Measurements from ENCODE around the gene GOSR1.
"Not testable (repeated sequence)": the region's sequence is repeated elsewhere in the genome, so short reads cannot be mapped to it uniquely, and the experiment has no call there.

Gene GOSR1

GRCh38 chr17:30477083-30477773 lies at the start of gene GOSR1:
Gene GOSR1 (plus strand): TSS chr17:30477408. CDS start chr17:30477434, 26 bp downstream.
- DNase-seq (ENCODE audit: low spot score) = peak; percentile 99

DNA sequence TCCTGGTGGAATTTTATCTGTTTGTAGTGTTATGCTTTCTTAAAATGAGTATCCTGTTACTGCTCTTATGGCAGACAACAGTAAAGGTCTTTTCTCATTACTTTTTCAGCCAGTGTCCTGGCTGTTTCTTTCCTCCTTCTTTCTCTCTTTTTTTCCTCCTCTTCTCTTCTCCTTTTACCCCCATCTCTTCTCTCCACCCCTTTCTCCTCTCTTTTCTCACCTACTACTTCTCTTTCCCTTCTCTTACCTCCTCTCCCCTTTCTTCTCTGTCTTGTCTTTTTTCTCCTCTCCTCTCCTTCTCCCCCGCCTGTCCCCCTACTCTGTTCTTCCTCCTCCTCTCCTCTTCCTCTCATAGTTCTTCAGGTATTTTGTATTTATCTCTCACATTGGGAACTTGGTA lies 49.6 kb upstream of the GOSR1 start:
- DNase-seq (ENCODE audit: low spot score) = no peak

DNA sequence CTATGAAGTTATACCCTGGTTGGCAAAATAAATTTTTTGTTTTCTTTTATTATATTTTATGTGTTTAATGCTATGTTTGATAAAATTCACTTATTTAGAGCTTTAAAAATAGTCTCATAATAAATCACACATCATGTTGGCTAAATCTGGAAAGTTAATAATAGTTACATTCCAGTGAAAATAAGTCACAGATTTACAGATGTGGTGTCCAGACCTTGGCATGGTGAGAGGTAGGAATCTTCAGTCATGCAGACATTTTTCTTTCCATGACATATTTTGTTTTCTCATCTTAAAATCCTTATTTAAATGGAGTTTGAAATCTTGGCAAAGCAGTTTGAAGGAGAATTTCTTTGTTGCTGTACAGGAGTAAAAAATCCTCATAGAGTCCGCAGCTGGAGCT lies 48.1 kb upstream of the GOSR1 start:
- no peak for DNase-seq (ENCODE audit: low spot score)

DNA sequence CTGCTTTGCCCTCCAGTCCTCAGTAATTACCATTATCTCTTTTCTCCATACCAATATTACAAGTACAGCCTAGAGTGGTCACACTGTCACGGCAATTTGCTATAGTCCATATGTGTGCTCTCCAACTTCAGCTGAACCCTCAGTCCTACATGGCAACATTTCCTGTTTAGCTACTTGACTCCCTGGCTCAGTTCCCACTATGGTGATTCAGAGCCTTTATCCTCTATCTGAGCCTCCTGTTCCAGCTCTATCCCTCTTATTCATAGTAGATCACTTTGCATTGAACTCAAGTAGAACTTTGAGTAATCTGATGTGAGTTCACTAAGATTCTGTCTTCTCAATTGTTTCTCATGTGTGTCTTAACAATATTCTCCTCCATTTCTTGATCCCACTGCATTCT lies 43.7 kb upstream of the GOSR1 start:
- DNase-seq (ENCODE audit: low spot score) = peak; percentile 2

GRCh38 chr17:30436729-30437128 lies 40.5 kb upstream of the GOSR1 start:
- DNase-seq (ENCODE audit: low spot score) = no peak

- DNase-seq (ENCODE audit: low spot score) = no peak
Observed at GRCh38 chr17:30443721-30444120, 33.5 kb upstream of the GOSR1 start.

DNA sequence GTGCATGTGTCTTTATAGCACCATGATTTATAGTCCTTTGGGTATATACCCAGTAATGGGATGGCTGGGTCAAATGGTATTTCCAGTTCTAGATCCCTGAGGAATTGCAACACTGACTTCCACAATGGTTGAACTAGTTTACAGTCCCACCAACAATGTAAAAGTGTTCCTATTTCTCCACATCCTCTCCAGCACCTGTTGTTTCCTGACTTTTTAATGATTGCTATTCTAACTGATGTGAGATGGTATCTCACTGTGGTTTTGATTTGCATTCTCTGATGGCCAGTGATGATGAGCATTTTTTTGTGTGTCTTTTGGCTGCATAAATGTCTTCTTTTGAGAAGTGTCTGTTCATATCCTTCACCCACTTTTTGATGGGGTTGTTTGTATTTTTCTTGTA lies 30.6 kb upstream of the GOSR1 start:
- DNase-seq (ENCODE audit: low spot score) = not testable (repeated sequence)

GRCh38 chr17:30449480-30449879 lies 27.7 kb upstream of the GOSR1 start:
- DNase-seq (ENCODE audit: low spot score) = peak; percentile 85

GRCh38 chr17:30450125-30451027 lies 26.8 kb upstream of the GOSR1 start:
- DNase-seq (ENCODE audit: low spot score) = no peak

GRCh38 chr17:30454635-30455034 lies 22.6 kb upstream of the GOSR1 start:
- DNase-seq (ENCODE audit: low spot score) = no peak

DNA sequence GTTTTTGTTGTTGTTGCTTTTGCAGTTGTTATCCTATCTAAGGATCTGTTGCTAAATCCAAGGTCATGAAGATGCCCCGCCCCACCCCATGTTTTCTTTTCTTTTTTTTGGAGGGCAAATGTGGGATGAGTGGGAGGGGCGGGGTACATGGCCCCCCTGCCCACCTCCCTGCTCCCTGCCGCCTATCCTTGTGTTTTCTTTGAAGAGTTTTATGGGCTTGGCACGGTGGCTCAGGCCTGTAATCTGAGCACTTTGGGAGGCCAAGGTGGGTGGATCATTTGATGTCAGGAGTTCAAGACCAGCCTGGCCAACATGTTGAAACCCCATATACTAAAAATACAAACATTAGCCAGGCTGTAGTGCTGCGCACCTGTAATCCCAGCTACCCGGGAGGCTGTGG lies 18.8 kb upstream of the GOSR1 start:
- DNase-seq (ENCODE audit: low spot score) = no peak

DNA sequence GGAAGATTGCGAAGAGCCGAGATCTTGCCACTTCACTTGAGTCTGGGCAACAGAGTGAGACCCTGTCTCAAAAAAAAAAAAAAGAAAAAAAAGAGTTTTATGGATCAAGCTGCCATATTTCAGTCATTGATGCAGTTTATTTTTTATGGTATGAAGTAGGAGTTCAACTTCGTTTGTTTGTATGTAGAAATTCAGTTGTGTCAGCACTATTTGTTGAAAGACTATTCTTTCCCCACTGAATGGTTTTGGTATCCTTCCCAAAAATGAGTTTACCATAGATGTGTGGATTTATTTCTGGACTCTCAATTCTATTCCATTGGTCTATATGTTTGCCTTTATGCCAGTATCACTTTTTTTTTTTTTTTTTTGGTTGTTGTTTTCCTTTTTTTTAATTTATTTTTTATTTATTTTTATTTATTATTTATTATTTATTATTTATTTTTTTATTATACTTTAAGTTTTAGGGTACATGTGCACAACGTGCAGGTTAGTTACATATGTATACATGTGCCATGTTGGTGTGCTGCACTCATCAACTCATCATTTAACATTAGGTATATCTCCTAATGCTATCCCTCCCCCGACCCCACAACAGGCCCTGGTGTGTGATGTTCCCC lies 18.3 kb upstream of the GOSR1 start:
- DNase-seq (ENCODE audit: low spot score) = not testable (repeated sequence)

- no peak for DNase-seq (ENCODE audit: low spot score)
Observed at GRCh38 chr17:30468465-30468864, 8.7 kb upstream of the GOSR1 start.

DNA sequence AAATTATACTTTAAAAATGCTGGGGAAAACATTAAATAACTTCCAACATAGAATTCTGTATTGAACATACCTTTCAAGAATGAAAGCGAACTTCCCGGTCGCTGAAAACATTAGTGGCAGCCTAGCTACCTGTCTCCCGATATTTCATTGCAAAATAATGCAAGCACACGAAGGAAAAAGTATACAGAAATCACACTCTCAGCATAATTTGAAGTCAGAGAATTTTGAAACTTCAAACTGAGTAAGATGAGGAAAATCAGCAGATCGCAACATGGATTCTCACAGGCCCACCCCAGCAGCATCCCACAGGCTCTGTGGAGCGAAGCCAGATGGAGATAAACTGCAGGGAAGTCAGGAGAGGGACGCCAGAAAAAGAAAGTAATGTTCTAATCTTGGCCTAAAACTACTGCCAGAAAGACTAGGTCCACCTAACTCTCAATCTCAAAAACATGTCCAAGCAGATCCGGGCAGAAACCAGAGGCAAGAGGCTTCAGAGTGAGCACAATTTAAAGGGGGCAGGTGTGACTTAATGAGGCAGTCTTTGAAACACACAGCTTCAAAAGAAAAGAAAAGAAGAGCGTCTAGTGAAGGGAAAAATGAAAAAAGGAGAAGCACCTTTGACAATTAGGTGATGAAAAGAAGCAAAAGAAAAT lies 4.8 kb upstream of the GOSR1 start:
- no peak for DNase-seq (ENCODE audit: low spot score)

DNA sequence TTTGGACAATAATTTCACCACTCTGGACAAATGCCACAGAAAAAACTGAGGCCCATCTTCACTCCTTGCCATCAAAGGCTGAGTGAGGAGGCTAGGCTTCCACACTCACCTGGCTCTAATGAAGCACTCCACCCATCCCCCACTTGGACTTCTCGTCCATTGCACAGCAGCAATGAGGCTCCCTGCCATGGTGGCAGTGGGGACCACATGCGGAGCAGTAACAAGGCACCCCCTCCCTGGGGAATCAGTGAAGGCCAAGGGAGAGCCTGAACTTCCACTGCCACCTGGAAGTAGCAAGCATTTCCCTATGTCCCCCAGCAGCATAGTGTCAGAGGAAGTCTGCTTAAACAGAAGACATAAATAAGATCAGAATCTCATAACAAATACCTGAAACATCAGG lies 2.0 kb upstream of the GOSR1 start:
- DNase-seq (ENCODE audit: low spot score) = no peak

DNA sequence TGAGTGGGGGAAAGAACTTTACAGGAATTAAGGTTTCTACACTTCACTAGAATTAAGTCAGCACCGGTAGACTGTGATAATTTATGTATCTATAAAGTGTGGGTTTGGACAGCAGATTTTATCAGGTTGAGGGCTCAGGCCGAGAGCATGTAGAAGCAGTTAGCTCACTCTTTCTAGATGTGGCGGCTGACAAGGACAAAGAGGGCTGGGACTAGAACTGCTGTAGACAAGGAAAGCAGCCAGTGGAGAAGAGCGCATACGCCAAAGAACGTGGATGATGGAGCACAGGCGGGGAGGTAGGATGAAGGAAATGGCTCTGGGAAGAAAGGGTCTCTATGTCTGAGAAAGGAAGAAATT lies 504 bp upstream of the GOSR1 start:
- DNase-seq (ENCODE audit: low spot score) = peak; percentile 28

- peak; percentile 8 for DNase-seq (ENCODE audit: low spot score)
Observed at GRCh38 chr17:30477774-30478115, 537 bp downstream of the GOSR1 start.

GRCh38 chr17:30482555-30482954 lies 5.3 kb downstream of the GOSR1 start:
- DNase-seq (ENCODE audit: low spot score) = no peak

GRCh38 chr17:30483159-30483558 lies 6.0 kb downstream of the GOSR1 start:
- no peak for DNase-seq (ENCODE audit: low spot score)

GRCh38 chr17:30493780-30494179 lies 16.6 kb downstream of the GOSR1 start:
- no peak for DNase-seq (ENCODE audit: low spot score)

GRCh38 chr17:30495586-30495985 lies 18.4 kb downstream of the GOSR1 start:
- DNase-seq (ENCODE audit: low spot score) = peak; percentile 17

DNA sequence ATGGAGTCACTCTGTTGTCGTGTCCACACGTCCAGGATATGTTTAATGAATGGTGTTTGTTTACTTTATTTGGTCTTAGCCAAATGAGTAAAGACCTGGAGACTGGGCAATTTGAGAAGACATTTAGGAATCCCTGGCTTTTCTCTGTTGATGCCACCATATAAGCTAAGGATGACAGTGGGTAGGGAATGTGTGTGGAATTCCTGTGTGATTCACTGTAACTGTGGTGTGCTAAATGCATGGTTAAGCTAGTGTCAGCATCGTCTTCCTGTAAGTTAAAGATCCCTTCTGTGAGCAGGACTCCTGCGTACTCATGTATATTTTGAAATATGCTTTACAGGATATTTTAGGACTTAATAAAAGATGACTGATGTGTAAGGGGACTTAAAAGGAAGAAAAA lies 26.4 kb downstream of the GOSR1 start:
- DNase-seq (ENCODE audit: low spot score) = no peak

Data from Ammon's horn (tissue), 1 donor.